Sigmoid colon (tissue), 4 donors: Measurements from ENCODE around the gene KCNQ2.

Experiments used
- CTCF ChIP-seq, 4 experiments: fragments of 450-650 bp in 3 of 4; fragments of 200-600 bp in 1 of 4; IDR thresholded peaks; one replicate each; pipeline ENCODE4 v1.5.1; 2016 to 2019; ENCODE audit warnings: antibody characterized with exemption in 4 of 4, mild to moderate bottlenecking in 3 of 4, moderate library complexity in 2 of 4
- EP300 ChIP-seq, 4 donors: sonication (generic); formaldehyde crosslinking; IDR thresholded peaks; one replicate each; pipeline ENCODE4 v1.6.1; 2017; ENCODE audit warnings: antibody characterized with exemption in 4 of 4
- POLR2A ChIP-seq, 2 donors: fragments of 450-650 bp; IDR thresholded peaks; one replicate each; pipeline ENCODE4 v1.6.1; 2016; ENCODE audit warnings: antibody characterized with exemption in 2 of 2, mild to moderate bottlenecking in 2 of 2, moderate library complexity in 2 of 2
- POLR2AphosphoS5 ChIP-seq, 4 donors: sonication (generic); formaldehyde crosslinking; IDR thresholded peaks; one replicate each; pipeline ENCODE4 v1.6.1; 2017; ENCODE audit warnings: antibody characterized with exemption in 4 of 4

- TF ChIP-seq CTCF (IDR thresholded peaks at IDR 0.05) (no peak), POLR2A (IDR thresholded peaks at IDR 0.05) (no peak), POLR2AphosphoS5 (IDR thresholded peaks at IDR 0.05) (no peak), EP300 (IDR thresholded peaks at IDR 0.05) (no peak)
These were observed 70.9 kb downstream of the KCNQ2 start for GRCh38 chr20:63401384-63402110.
